GM18909 (cell line): ENCODE data around the gene SLC24A4.

Experiments used
- ATAC-seq: cut with Tn5 transposase; IDR thresholded peaks from one replicate; pipeline ENCODE4 v1.9.1; 2021; ENCODE audit warnings: mild to moderate bottlenecking; ENCODE audit not compliant: unreplicated experiment, poor library complexity

The SLC24A4 gene

GRCh38 chr14:92470811-92471210, 147.8 kb downstream of the SLC24A4 start:
- no peak for ATAC-seq

DNA sequence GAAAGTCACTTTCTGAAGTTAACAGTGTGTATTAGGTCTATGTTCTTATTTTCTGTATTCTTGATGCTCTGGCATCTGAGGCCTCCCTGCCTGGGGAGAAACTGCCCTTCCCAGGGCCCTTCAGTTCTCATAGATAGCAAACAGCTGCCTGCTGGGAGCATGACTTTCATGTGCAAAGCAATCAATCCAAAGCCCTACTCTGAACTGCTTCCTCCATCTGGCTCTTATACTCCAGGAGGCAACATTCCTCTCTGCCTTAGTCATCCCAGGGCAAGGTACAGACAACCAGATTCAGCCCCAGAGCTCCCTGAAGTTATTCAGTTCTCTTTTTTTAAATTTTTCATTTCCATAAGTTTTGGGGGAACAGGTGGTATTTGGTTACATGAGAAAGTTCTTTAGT, 149.0 kb downstream of the SLC24A4 start:
- ATAC-seq, result no peak

DNA sequence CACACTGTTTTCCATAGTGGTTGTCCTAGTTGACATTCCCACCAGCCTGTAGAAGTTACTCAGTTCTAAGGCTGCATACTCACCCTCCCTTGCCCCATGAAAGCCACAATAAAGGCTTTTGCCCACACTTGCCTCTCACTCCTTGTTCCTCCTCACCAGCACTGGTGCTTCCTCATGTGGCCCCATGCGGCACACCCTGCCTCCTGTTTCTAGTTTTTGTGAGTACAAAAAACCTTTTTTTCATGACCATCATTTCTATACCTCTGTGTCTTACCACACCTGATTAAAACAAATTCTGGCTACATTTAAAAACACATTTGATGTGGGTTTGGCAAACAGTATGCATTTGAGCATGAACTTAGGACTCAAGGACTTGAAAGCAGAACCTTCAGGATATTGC, 149.9 kb downstream of the SLC24A4 start:
- ATAC-seq, result no peak

- no peak for ATAC-seq
These were observed 150.4 kb downstream of the SLC24A4 start for GRCh38 chr14:92473261-92473968.

DNA sequence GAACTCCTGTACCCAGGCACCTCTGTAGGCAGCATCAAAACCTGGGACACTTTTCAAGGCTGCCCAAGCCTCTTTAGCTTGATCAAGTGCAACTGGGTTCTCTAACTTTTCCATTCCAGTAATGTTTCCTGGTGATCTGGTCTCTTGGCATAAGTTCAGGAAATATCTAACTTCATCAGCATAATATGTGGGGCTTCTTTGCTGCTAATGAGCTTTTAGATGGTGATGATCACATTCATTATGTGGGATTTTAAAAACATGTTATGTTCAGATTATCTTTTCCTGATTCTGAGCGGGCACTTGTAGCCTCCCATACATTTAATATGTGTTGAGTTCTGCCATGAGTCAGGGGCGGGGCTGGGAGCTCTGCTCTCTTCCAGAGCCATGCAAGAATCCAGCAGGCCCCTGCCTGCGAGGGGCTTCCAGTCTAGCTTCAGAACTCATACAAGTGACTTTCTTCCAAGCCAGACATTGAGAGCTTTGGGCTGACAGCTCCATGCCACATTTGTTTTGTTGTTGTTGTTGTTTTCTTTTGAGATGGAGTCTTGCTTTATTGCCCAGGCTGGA, 151.1 kb downstream of the SLC24A4 start:
- no peak for ATAC-seq

GRCh38 chr14:92475037-92475436, 152.1 kb downstream of the SLC24A4 start:
- no peak for ATAC-seq

DNA sequence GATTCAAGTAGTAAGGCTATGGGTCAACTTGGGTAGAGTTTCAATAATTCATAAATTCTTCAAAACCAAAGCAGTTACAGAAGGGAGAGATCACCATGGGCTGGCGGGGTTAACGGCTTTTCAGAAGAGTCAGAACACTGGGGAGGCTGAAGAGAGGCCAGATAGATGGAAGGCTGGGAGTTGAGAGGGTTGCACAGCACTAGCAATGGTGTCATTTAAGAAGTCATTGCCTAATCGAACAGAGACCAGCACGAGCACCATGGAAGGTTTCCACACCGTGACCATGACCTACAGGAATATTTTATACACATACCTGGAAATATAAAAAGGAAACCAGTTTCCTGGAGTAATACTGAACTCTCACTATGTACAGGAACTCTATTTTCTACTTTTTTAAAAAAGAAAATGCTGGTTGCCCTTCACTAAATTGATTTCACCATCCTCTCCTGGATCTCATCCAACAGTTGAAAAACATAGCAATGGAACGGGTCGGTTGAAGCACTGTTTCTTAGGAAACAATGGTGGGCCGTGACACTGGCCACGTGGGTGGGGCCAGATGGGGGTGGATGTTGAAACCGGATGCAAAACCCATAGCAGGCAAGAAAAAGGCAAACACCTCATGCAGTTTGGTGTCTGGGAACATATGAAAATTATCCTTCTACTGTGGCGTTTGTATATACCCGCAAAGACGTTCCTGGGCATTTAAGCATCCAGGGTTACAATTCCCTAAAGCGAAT, 152.7 kb downstream of the SLC24A4 start:
- ATAC-seq, result no peak

- ATAC-seq, result no peak
These were observed 157.9 kb downstream of the SLC24A4 start for GRCh38 chr14:92480856-92481255.

DNA sequence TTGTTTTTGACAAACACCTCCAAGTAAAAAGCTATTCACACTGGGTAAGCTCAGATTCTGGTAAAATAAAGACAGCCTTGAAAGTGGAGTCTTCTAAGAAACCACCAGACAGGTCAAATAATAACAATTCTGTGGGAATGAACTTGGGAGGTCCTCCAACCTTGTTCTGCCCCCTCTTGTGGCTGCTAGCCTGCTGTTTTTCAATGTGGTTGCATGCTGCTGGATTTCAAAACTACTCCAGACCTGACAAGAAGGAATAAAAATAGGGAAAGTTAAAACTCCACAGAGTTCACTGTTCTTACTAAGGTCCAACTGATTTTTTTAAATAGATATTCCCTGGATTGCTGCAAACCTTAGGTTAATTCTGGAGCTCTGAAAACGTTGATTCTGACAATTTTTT, 158.4 kb downstream of the SLC24A4 start:
- ATAC-seq, result no peak

DNA sequence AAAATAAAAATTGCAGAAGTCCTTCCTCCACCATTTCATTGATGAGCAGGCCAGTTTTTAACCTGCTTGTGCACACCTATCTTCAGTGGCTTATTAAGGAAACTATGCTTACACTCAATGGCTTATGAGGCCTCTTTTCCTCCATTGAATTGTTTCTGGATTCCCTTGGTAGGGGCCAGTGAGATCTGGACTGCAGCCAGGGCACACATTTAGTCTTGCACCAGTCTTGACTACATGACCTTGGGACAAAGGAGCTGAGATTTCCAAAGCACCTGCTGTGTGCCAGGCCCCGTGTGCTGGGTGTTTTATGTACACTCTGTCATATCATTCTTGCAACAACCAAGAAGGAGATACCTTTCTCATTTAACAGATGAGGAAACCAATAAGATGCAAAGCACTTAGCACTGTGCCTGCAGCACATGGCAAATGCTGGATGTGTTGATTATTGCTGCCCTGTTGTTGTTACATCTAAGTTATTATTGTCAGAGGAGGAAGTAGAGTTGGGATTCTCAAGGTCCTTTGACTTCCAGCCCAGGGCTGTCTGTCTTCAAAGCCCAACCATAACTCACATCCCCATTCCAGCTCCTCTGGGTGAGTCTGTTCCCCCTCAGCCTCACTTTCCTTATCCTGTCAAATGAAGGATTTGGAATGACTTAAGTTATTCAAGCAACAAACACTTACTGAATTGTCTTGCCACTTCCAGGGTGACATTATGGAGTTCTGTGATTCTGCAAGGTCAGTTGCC, 159.0 kb downstream of the SLC24A4 start:
- no peak for ATAC-seq

DNA sequence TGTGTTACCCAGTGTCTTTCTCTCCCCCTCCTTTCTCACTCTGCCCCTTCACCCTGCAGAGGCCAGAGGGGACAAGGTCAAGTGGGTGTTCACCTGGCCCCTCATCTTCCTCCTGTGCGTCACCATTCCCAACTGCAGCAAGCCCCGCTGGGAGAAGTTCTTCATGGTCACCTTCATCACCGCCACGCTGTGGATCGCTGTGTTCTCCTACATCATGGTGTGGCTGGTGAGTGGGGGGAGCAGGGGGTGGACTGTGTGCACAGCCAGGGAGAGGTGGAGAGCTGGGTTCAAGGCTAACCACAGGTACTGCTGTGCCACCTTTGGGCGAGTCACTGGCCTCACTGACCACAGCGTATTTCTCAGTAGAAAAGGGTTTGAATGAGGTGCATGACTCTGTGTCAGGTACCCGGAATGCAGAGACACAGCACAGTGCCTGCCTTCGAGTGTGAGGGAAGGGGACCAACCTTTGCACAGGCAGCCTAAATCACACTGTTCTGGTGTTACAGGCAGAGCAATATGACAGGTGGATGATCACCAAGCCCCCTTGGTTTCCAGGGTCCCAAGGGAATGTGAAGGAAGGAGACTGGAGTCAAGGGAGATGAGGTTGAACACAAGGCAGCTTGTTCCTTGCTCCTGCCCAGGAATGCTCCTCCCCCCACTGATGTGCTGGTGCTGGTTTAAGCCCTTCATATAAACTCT, 159.8 kb downstream of the SLC24A4 start:
- no peak for ATAC-seq

- ATAC-seq, result no peak
These were observed 161.3 kb downstream of the SLC24A4 start for GRCh38 chr14:92484132-92484823.

- no peak for ATAC-seq
These were observed 163.9 kb downstream of the SLC24A4 start for GRCh38 chr14:92486881-92487280.

- no peak for ATAC-seq
These were observed 164.7 kb downstream of the SLC24A4 start for GRCh38 chr14:92487513-92488133.

- no peak for ATAC-seq
These were observed 166.7 kb downstream of the SLC24A4 start for GRCh38 chr14:92489394-92490238.

GRCh38 chr14:92490239-92490959, 167.4 kb downstream of the SLC24A4 start:
- ATAC-seq, result no peak

- ATAC-seq, result no peak
These were observed 168.8 kb downstream of the SLC24A4 start for GRCh38 chr14:92491782-92492181.

- no peak for ATAC-seq
These were observed 169.3 kb downstream of the SLC24A4 start for GRCh38 chr14:92492258-92492657.
